Hepatocyte (in vitro differentiated cells): ENCODE data around the gene MRFAP1L1. TPM values are rescaled to one million over a fixed set of nuclear protein-coding genes. Genes with fewer than 3 reads are reported as not detected.

ENCODE experiments used
- DNase-seq: peaks from one replicate; pipeline ENCODE4 v3.0.0-alpha.2; 2016; ENCODE audit warnings: low spot score
- H2AFZ ChIP-seq: fragments of 200-600 bp; sonication (generic); 2 replicates; pipeline ENCODE4 v1.6.0; 2016; ENCODE audit warnings: antibody characterized with exemption, mild to moderate bottlenecking
- H3K27ac ChIP-seq: fragments of 200-600 bp; sonication (generic); 2 replicates; pipeline ENCODE4 v1.5.1; 2016; ENCODE audit warnings: mild to moderate bottlenecking
- H3K27me3 ChIP-seq: fragments of 200-600 bp; sonication (generic); 2 replicates; pipeline ENCODE4 v1.6.1; 2016
- H3K36me3 ChIP-seq: fragments of 200-600 bp; sonication (generic); replicated peaks from 2 replicates; pipeline ENCODE4 v1.5.1; 2016; ENCODE audit warnings: low read depth; ENCODE audit not compliant: insufficient read depth
- H3K4me1 ChIP-seq: fragments of 200-600 bp; sonication (generic); 2 replicates; pipeline ENCODE4 v1.5.1; 2016; ENCODE audit warnings: mild to moderate bottlenecking, moderate library complexity; ENCODE audit not compliant: insufficient read depth
- H3K4me2 ChIP-seq: fragments of 200-600 bp; sonication (generic); 2 replicates; pipeline ENCODE4 v1.6.0; 2016
- H3K4me3 ChIP-seq: fragments of 200-600 bp; sonication (generic); 2 replicates; pipeline ENCODE4 v1.5.1; 2016; ENCODE audit warnings: mild to moderate bottlenecking
- H3K79me2 ChIP-seq: fragments of 200-600 bp; sonication (generic); 2 replicates; pipeline ENCODE4 v1.6.0; 2017; ENCODE audit warnings: mild to moderate bottlenecking
- H3K9me2 ChIP-seq: fragments of 200-600 bp; sonication (generic); replicated peaks from 2 replicates; pipeline ENCODE4 v1.6.0; 2017; ENCODE audit warnings: mild to moderate bottlenecking; ENCODE audit not compliant: insufficient read depth
- H3K9me3 ChIP-seq: fragments of 200-600 bp; sonication (generic); 2 replicates; pipeline ENCODE4 v1.5.1; 2016; ENCODE audit warnings: low read depth, mild to moderate bottlenecking
- H4K20me1 ChIP-seq: fragments of 200-600 bp; sonication (generic); 2 replicates; pipeline ENCODE4 v1.6.0; 2016; ENCODE audit warnings: mild to moderate bottlenecking; ENCODE audit not compliant: insufficient read depth, poor library complexity, severe bottlenecking
- EZH2 ChIP-seq: fragments of 200-600 bp; sonication (generic); IDR thresholded peaks from 2 replicates; pipeline ENCODE4 v1.6.1; 2016; ENCODE audit warnings: antibody characterized with exemption, mild to moderate bottlenecking, borderline replicate concordance
- EZH2phosphoT487 ChIP-seq: fragments of 200-600 bp; sonication (generic); IDR thresholded peaks from one replicate; pipeline ENCODE4 v1.6.1; 2018; ENCODE audit warnings: antibody characterized with exemption, mild to moderate bottlenecking, low read depth, moderate library complexity; ENCODE audit not compliant: unreplicated experiment, severe bottlenecking
- WGBS: methylation state at CpG from one replicate; pipeline ENCODE4 v1.1.6; 2016; ENCODE audit warnings: low lambda C conversion rate; ENCODE audit errors: missing lambda C conversion rate; 5-methylcytosine and 5-hydroxymethylcytosine counted together
- polyA plus RNA-seq: library from polyadenylated mRNA; unstranded; fragments of >200 nt; fragmentation: Nextera tagmentation; extraction: Ambion mirVana; gene quantifications from 2 replicates; pipeline ENCODE4 v1.2.1, GENCODE V29; 2016
- total RNA-seq: library from RNA; depleted of rRNA; stranded (reverse); fragments of >200 nt; gene quantifications from 2 replicates; pipeline ENCODE4 v1.2.3, GENCODE V29; 2014
- TF ChIP-seq, protein P1 (sequence below): fragments of 200-600 bp; sonication (generic); IDR thresholded peaks from 2 replicates; pipeline ENCODE4 v1.5.1; 2016; ENCODE audit warnings: antibody characterized with exemption, mild to moderate bottlenecking; ENCODE audit not compliant: poor library complexity

MRFAP1L1 gene
- total and polyA plus RNA-seq, 2 experiments from 2014 or later = 60.8 to 84.9 TPM

DNA sequence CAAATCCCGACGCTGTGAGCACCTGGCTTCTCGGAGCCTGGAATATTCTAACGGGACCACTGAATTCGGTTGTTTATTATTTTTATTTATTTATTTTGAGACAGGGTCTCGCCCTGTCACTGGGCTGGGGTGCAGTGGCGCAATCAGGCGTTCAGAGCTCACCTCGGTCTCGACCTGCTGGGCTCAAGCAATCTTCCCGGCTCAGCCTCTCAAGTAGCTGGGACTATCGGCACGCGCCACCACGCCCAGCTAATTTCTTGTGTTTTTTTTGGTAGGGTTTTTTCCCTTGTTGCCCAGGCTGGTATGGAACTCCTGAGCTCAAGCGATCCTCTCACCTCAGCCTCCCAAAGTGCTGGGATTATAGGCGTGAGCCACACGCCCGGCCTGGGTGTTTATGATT, 37.5 kb downstream of the MRFAP1L1 start:
- H3K4me1 ChIP-seq = peaks cover 14% of the 10 kb centered on the region
- H3K9me3 ChIP-seq = no peaks in the 10 kb centered on the region
- no peaks in the 10 kb centered on the region for H3K9me2 ChIP-seq
- no peak for DNase-seq
- TF ChIP-seq, protein P1, sequence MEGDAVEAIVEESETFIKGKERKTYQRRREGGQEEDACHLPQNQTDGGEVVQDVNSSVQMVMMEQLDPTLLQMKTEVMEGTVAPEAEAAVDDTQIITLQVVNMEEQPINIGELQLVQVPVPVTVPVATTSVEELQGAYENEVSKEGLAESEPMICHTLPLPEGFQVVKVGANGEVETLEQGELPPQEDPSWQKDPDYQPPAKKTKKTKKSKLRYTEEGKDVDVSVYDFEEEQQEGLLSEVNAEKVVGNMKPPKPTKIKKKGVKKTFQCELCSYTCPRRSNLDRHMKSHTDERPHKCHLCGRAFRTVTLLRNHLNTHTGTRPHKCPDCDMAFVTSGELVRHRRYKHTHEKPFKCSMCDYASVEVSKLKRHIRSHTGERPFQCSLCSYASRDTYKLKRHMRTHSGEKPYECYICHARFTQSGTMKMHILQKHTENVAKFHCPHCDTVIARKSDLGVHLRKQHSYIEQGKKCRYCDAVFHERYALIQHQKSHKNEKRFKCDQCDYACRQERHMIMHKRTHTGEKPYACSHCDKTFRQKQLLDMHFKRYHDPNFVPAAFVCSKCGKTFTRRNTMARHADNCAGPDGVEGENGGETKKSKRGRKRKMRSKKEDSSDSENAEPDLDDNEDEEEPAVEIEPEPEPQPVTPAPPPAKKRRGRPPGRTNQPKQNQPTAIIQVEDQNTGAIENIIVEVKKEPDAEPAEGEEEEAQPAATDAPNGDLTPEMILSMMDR = no peak
- TF ChIP-seq EZH2 (no peak), EZH2phosphoT487 (no peak)
- H3K79me2 ChIP-seq = peaks cover 22% of the 10 kb centered on the region
- H3K36me3 ChIP-seq = no peaks in the 10 kb centered on the region
- no peak overlapping the region for H2AFZ ChIP-seq
- H4K20me1 ChIP-seq = peaks cover 4% of the 10 kb centered on the region
- no peak overlapping the region for H3K4me2 ChIP-seq
- no peak overlapping the region for H3K27ac ChIP-seq
- no peak overlapping the region for H3K4me3 ChIP-seq
- WGBS = 96% methylated on average over 19 of the region's 19 CpGs
- H3K27me3 ChIP-seq = no peaks in the 10 kb centered on the region

DNA sequence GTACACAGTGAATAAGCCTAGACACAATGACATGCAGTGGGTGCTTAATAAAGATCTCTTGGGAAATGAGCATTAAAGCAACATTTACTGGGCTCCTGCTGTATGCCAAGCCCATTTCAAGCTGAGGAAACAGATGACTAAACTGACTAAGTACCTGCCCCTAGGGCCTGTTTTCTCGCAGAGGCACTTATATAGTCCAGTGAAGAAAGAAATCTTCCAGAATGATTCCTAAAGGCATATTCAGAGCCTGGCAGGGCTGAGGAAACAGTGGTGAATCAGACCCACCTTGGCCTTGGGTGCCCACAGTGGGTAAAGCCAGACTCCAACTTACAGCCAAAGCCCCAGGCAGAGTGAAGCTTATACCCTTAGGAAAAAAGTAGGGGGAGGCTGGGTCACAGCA, 38.0 kb downstream of the MRFAP1L1 start:
- no peak for TF ChIP-seq EZH2phosphoT487
- no peak for TF ChIP-seq EZH2
- TF ChIP-seq, protein P1 = no peak
- Histone ChIP-seq H3K9me3 (no peaks in the 10 kb centered on the region), H3K79me2 (peaks cover 19% of the 10 kb centered on the region), H3K36me3 (no peaks in the 10 kb centered on the region), H3K4me1 (peaks cover 14% of the 10 kb centered on the region), H3K27ac (no peak overlapping the region), H3K27me3 (no peaks in the 10 kb centered on the region), H3K4me2 (no peak overlapping the region), H2AFZ (no peak overlapping the region), H4K20me1 (peaks cover 4% of the 10 kb centered on the region), H3K9me2 (no peaks in the 10 kb centered on the region), H3K4me3 (no peak overlapping the region)
- DNase-seq = no peak
- WGBS = 86% methylated on average over 1 of the region's 1 CpG

DNA sequence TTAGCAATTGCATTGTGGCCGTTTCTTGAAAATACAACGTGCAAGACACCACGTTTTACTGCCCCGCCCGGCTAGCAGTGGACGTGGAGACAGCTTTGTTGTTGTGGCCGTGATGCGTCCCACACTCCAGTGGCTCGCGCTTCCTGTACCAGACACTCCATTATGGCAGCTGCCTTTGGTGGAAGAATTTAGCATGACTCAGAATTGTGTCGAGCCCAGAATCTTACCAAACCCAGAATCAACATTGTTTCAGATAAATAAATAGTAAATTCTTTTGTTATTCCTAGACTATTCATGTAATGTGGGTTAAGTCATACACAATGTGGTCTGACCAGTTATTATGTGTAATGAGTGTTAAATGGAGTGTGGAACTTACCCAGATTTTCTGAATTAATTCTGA, 41.3 kb downstream of the MRFAP1L1 start:
- Histone ChIP-seq H4K20me1 (no peaks in the 10 kb centered on the region), H3K9me2 (no peaks in the 10 kb centered on the region), H3K4me2 (no peak overlapping the region), H3K9me3 (no peaks in the 10 kb centered on the region), H2AFZ (no peak overlapping the region), H3K79me2 (no peaks in the 10 kb centered on the region), H3K27ac (no peak overlapping the region), H3K27me3 (no peaks in the 10 kb centered on the region), H3K4me3 (no peak overlapping the region), H3K36me3 (no peaks in the 10 kb centered on the region), H3K4me1 (no peaks in the 10 kb centered on the region)
- whole genome bisulfite sequencing = 94% methylated on average over 11 of the region's 11 CpGs
- TF ChIP-seq, protein P1 = no peak
- TF ChIP-seq EZH2 (no peak), EZH2phosphoT487 (no peak)
- DNase-seq = no peak

DNA sequence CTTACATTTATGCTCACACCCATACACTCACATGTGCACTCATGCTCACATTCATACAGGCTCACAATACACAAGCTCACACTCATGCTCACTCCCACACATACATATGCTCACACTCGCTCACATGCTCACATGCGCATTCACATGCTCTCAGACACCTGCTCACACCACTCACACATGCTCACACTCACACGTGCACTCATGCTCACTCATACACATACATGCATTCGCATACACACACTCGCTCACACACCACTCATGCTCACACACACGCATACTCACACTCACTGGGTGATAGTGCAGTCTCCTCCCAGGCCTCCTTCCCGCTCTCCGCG, 44.4 kb downstream of the MRFAP1L1 start:
- no peak for TF ChIP-seq EZH2
- no peak for TF ChIP-seq EZH2phosphoT487
- TF ChIP-seq, protein P1 = no peak
- H2AFZ ChIP-seq = no peak overlapping the region
- no peak overlapping the region for H3K27ac ChIP-seq
- no peaks in the 10 kb centered on the region for H3K9me3 ChIP-seq
- no peaks in the 10 kb centered on the region for H3K27me3 ChIP-seq
- WGBS = 97% methylated on average over 8 of the region's 9 CpGs
- DNase-seq = no peak
- no peak overlapping the region for H3K4me3 ChIP-seq
- H3K9me2 ChIP-seq = no peaks in the 10 kb centered on the region
- no peaks in the 10 kb centered on the region for H3K79me2 ChIP-seq
- H3K36me3 ChIP-seq = no peaks in the 10 kb centered on the region
- no peak overlapping the region for H3K4me2 ChIP-seq
- no peaks in the 10 kb centered on the region for H4K20me1 ChIP-seq
- no peaks in the 10 kb centered on the region for H3K4me1 ChIP-seq
